Aorta (tissue), 5 donors: Measurements from ENCODE around the gene ROBO1. TPM values are rescaled to one million over a fixed set of nuclear protein-coding genes. Genes with fewer than 3 reads are reported as not detected.

Experiments used
- ATAC-seq: fragments of 200-7000 bp; cut with Tn5 transposase; one replicate; pipeline ENCODE4 v1.9.1; 2022; ENCODE audit warnings: moderate library complexity; ENCODE audit not compliant: low FRiP score
- DNase-seq, 2 donors: peaks; one replicate each; pipeline ENCODE4 v3.0.0-alpha.2; 2020
- H3K27ac ChIP-seq, 2 donors: one replicate each; pipeline ENCODE4 v1.5.1; 2013; ENCODE audit warnings: low read length in 2 of 2, mild to moderate bottlenecking in 2 of 2, moderate library complexity in 2 of 2, control low read depth in 1 of 2, inconsistent platforms in 1 of 2, low read depth in 1 of 2
- H3K27me3 ChIP-seq, 2 donors: one replicate each; pipeline ENCODE4 v1.6.1; 2013; ENCODE audit warnings: control low read depth in 1 of 2, low read length in 1 of 2, mild to moderate bottlenecking in 1 of 2, moderate library complexity in 1 of 2; ENCODE audit not compliant: insufficient read depth in 2 of 2, control insufficient read depth in 1 of 2
- H3K36me3 ChIP-seq, 2 donors: one replicate each; pipeline ENCODE4 v1.6.1; 2013; ENCODE audit warnings: control low read depth in 1 of 2, low read length in 1 of 2, mild to moderate bottlenecking in 1 of 2; ENCODE audit not compliant: insufficient read depth in 2 of 2, control insufficient read depth in 1 of 2
- H3K4me1 ChIP-seq, 2 donors: one replicate each; pipeline ENCODE4 v1.6.1; 2013; ENCODE audit warnings: low read length in 2 of 2, control low read depth in 1 of 2, mild to moderate bottlenecking in 1 of 2, moderate library complexity in 1 of 2; ENCODE audit not compliant: insufficient read depth in 2 of 2, control insufficient read depth in 1 of 2
- H3K4me3 ChIP-seq, 2 donors: one replicate each; pipeline ENCODE4 v1.5.1; 2013; ENCODE audit warnings: low read length in 2 of 2, control low read depth in 1 of 2, mild to moderate bottlenecking in 1 of 2
- H3K9me3 ChIP-seq: one replicate; pipeline ENCODE4 v1.6.1; 2013; ENCODE audit warnings: mild to moderate bottlenecking, low read length; ENCODE audit not compliant: control insufficient read depth
- WGBS, 2 donors: extraction: QIAGEN DNeasy Blood & Tissue Kit; methylation state at CpG; one replicate each; pipeline ENCODE4 v1.1.7; 2013; 5-methylcytosine and 5-hydroxymethylcytosine counted together
- intact Hi-C, 2 donors: fragments of 100-400 bp; cut with DNase I; formaldehyde crosslinking; loops; one replicate each; pipeline versions ENCODE4 v1.14.2 to v1.15.0; 2022
- polyA plus RNA-seq, 2 donors: library from polyadenylated mRNA; stranded (reverse); fragments of 200-250 nt; gene quantifications; one replicate each; pipeline ENCODE4 v1.2.3, GENCODE V29; 2013
- total RNA-seq, 2 donors: library from RNA; stranded (reverse); fragmentation: NEBNext Ultra II Directional; extraction: Animal tissue kit (Norgen Biotek cat#: 25700); gene quantifications; one replicate each; pipeline ENCODE4 v1.2.1, GENCODE V29; 2021
- donor health status: healthy with polysubstance abuse.
- donor health status: Bipolar disorder and iron deficiency.
- donor health status: DM: no; HTN: no; CAD: no.
- donor health status: DM: no; HTN: no; CAD: no.
- donor health status: DM: yes; HTN: yes; CAD: no.

Gene ROBO1
- total and polyA plus RNA-seq, 4 donors: 2.1 to 33.1 (median 16.6) TPM

DNA sequence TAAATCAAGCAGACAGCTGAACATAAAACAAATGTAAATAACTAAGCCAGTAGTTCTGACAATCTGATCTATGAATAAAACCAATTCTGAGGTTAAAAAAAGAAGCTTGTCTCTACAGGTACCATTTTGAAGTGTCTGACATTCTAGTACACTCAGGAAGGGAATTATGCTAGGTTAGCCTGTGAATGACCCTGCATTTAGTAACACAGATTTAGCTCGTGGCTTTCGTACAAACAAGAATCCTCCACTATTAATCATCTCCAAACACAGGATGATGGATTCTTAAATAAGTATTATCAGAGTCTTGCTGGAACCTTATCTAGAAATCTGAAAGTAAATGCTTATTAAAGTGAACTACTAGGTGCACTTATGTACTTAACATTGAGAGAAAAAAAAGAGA is 1120.1 kb downstream of the ROBO1 start:
- Histone ChIP-seq H3K4me3 (no peak overlapping the region), H3K27ac (no peak overlapping the region), H3K4me1 (no peaks in the 10 kb centered on the region), H3K27me3 (no peaks in the 10 kb centered on the region), H3K36me3 (peaks cover 0 to 3% of the 10 kb centered on the region in 2 donors), H3K9me3 (no peaks in the 10 kb centered on the region)
- intact Hi-C loops: loop anchor here (5.0 to 10.0 kb wide), 2 partner anchors 1610 to 1613 kb away; no protein-coding TSS in a partner anchor
- no peak for DNase-seq
- WGBS, 2 donors: 54 to 61% methylated on average over 2 of the region's 2 CpGs
- ATAC-seq: no peak

DNA sequence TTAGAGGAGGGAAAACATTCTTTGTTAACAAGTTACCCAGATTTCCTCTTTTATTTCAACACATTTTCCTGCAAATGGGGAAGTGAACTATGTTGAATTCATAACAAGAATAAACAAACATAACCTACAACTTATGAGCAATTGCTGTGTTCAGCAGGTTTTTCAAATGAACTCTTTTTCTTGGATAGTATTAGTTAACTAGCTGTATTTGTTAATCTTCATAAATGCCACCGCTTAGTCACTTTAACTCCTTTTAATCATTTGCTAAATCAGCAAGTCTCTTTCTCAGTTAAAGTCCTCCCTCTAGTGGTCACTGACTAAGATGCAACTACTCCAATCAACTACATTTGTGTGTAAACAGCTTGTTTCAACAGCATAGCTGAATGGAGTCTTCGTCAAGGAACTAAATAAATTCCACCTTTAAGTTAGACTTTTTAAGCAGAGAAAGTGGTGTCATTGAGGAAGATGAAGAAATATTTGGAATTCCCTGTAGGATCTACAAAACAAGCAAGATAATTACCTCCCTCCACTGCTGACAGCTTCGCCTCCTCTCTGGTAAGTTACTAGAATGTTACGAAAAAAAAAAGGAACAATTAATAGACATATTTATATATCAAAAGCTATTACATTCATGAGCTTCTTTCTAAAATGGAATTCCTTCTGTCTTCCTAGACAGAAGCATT is 1122.0 kb downstream of the ROBO1 start:
- no peaks in the 10 kb centered on the region for H3K9me3 ChIP-seq
- DNase-seq (no peak), ATAC-seq (peak; percentile 79)
- H3K27me3 ChIP-seq: no peaks in the 10 kb centered on the region
- H3K36me3 ChIP-seq: no peaks in the 10 kb centered on the region
- no peak overlapping the region for H3K27ac ChIP-seq
- H3K4me1 ChIP-seq: no peaks in the 10 kb centered on the region
- no peak overlapping the region for H3K4me3 ChIP-seq
- intact Hi-C loops: loop anchor here (5.0 to 10.0 kb wide), 2 partner anchors 1608 to 1611 kb away; no protein-coding TSS in a partner anchor
- 49% methylated on average over 4 of the region's 4 CpGs for WGBS, 2 donors

DNA sequence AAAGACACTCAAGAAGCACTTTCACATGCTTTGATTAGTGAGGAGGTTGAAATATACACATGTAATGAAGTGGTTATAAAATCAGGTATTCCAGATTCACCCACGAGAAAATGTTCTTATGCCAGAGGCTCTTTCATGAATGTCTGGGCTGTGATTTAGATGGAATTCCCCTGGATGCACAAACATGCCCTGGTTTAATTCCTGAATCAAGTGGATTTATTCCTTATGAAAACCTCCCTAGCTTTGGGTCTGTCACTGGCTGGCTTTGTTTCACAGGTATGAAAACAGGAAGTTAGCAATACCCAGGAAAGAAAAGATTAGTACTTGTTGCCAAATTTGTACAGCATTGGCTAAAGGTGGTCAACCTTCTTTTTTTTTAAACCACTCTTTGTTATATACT is 1123.0 kb downstream of the ROBO1 start:
- DNase-seq: no peak
- 14 to 16% methylated on average over 1 of the region's 1 CpG for WGBS, 2 donors
- no peaks in the 10 kb centered on the region for H3K27me3 ChIP-seq
- H3K9me3 ChIP-seq: no peaks in the 10 kb centered on the region
- H3K27ac ChIP-seq: no peak overlapping the region
- H3K36me3 ChIP-seq: no peaks in the 10 kb centered on the region
- no peak overlapping the region for H3K4me3 ChIP-seq
- intact Hi-C loops: loop anchor here (5.0 to 10.0 kb wide), 2 partner anchors 1608 to 1610 kb away; no protein-coding TSS in a partner anchor
- ATAC-seq: no peak
- no peaks in the 10 kb centered on the region for H3K4me1 ChIP-seq

DNA sequence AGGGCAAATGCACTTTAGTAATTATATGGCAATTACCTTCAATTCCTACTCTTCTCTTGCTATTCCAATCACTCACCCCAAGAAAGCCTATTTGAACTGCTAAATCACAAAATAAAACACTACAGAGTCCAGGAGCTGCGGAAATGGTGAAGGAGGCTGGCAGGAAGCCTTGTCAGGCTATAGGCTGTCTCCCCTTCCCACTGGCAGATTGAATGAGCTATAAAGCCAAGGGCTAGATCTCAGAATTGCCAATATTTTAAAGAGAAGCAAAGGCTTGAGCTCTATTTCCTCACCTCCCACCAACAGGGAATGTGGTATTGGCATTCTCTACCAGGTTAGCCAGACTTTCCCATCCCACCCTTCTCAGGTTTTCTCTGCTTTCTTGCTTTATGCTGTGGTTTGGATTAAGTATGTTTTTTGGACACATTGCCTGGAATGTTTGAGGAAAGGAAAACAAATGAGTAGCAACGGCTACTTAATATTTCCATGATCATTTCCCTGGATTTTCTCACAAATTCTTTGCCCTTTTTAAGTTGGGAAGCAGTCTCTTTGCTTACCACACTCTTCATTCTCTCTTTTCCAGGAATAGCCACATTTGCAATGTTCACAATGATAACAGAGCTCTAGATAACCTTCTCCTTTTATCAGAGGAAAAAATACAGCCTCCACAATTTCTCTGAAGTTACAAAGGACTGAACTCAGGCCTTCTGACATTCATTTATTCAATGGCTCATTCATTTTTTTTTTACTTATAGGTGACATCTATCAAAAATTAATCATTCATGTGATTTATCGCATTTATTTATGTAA is 1125.4 kb downstream of the ROBO1 start:
- intact Hi-C loops: loop anchor here in 1 of 2 donors (10.0 kb wide), 1 partner anchor 1608 kb away; no protein-coding TSS in a partner anchor

DNA sequence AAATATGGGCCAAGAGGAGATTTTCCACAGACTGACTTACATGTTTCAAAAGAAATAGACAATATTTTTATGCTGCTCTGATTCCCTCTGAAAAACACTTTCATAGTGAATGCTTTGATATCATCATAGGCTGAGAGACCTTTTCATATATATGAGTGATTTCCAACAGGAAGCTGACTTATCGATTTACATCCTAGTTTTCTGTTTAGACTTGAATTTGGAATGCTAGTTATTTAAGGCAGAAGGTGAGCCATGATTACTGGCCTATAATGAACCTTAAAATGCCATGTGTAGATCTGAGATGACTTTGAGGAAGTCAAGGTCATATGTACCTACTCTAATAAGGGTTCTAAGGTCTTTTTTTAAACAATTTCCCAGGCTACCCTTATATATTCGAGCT is 1126.1 kb downstream of the ROBO1 start:
- H3K4me3 ChIP-seq: no peak overlapping the region
- H3K27ac ChIP-seq: no peak overlapping the region
- H3K4me1 ChIP-seq: no peaks in the 10 kb centered on the region
- DNase-seq (no peak), ATAC-seq (no peak)
- WGBS, 2 donors: 78 to 82% methylated on average over 2 of the region's 2 CpGs
- H3K27me3 ChIP-seq: no peaks in the 10 kb centered on the region
- intact Hi-C loops: loop anchor here in 1 of 2 donors (10.0 kb wide), 1 partner anchor 1607 kb away; no protein-coding TSS in a partner anchor
- H3K36me3 ChIP-seq: no peaks in the 10 kb centered on the region
- H3K9me3 ChIP-seq: no peaks in the 10 kb centered on the region

More for the DNA sequence above, 1125.4 kb downstream of the ROBO1 start:
- H3K27ac ChIP-seq: no peak overlapping the region
- H3K4me3 ChIP-seq: no peak overlapping the region
- WGBS, 2 donors: 19 to 28% methylated on average over 3 of the region's 3 CpGs
- H3K4me1 ChIP-seq: no peaks in the 10 kb centered on the region
- H3K9me3 ChIP-seq: no peaks in the 10 kb centered on the region
- no peaks in the 10 kb centered on the region for H3K27me3 ChIP-seq
- DNase-seq (no peak), ATAC-seq (no peak)
- H3K36me3 ChIP-seq: no peaks in the 10 kb centered on the region

DNA sequence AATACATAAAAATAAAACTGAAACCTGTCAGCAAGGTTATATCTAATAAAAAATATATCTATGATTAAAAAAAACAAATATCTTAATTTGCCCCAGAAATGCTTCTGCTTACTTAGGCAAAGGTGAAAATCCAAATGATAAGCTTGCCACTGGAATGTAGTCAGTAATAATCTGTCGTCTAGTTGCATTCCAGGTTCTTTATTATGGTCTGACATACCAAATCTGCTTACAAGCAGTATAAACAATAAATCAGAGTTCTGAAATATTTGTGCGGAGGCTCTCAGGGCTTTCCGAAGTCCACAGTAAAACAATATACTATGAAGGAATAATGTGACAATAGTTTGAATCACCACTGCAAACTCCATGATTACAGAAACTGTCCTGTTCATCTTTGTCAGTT is 1133.5 kb downstream of the ROBO1 start:
- Histone ChIP-seq H3K36me3 (no peaks in the 10 kb centered on the region), H3K27ac (no peak overlapping the region), H3K9me3 (no peaks in the 10 kb centered on the region), H3K4me3 (no peak overlapping the region), H3K27me3 (no peaks in the 10 kb centered on the region), H3K4me1 (peaks cover 0 to 3% of the 10 kb centered on the region in 2 donors)
- intact Hi-C loops: no loop called here
- WGBS, 2 donors: 39 to 44% methylated on average over 3 of the region's 3 CpGs
- ATAC-seq: no peak
- no peak for DNase-seq

DNA sequence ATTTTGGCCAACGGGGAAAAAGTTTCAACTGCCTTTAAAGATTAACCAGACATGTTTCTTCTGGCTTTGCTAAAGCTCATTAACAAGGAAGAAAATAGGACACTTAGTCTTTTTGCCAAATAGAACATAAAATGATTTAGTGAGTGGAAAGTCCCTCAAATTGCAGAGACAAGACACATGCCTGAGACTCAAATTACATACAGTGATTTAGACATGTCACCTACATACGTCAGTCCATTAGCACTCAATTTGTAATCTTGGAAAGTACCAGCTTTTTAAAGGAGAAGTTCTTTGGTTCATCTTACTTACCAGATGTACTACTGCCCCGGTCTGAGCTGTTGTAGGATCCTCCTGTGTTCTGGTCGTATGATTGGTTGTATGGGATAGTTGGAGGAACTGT is 1134.2 kb downstream of the ROBO1 start:
- intact Hi-C loops: no loop called here
- Histone ChIP-seq H3K36me3 (no peaks in the 10 kb centered on the region), H3K27ac (no peak overlapping the region), H3K4me3 (no peak overlapping the region), H3K9me3 (no peaks in the 10 kb centered on the region), H3K4me1 (peaks cover 0 to 3% of the 10 kb centered on the region in 2 donors), H3K27me3 (no peaks in the 10 kb centered on the region)
- DNase-seq (no peak), ATAC-seq (no peak)
- 44 to 47% methylated on average over 4 of the region's 4 CpGs for WGBS, 2 donors

DNA sequence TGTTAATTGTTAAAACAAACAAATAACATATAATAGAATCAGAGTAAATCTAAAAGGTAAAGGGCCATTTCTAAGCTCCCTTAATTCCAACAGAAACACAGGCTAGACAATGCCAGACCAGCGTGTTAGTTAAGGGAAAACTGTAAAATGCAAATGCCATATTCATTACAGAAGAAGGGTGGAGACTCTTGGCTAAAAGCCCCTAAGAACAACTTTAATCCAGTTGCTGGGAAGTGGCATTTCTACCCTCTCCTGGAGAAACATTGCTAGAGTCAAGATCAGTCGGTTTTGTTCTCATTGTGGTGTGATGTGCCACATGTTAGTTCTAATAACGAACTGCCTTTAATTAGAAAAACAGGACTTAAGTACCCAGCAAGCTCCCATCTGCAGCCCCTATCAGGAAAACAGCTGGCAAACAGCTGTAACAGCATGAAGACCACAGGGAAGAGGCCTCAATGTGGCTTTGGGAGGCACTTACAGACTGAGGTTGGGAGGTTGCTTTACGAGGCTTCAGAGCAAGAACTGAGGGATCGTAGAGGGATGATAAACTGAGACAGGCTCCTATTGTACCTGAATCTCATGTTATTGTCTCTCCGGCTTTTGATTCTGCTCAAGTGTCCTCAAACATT is 1134.8 kb downstream of the ROBO1 start:
- H3K27ac ChIP-seq: no peak overlapping the region
- no peaks in the 10 kb centered on the region for H3K27me3 ChIP-seq
- 45 to 46% methylated on average over 6 of the region's 6 CpGs for WGBS, 2 donors
- no peak for ATAC-seq
- intact Hi-C loops: no loop called here
- H3K9me3 ChIP-seq: no peaks in the 10 kb centered on the region
- peaks cover 0 to 3% of the 10 kb centered on the region in 2 donors for H3K4me1 ChIP-seq
- H3K36me3 ChIP-seq: no peaks in the 10 kb centered on the region
- no peak for DNase-seq
- no peak overlapping the region for H3K4me3 ChIP-seq
